Transverse colon (tissue), 4 donors: ENCODE data around the gene UQCC2. TPM values are rescaled to one million over a fixed set of nuclear protein-coding genes. Genes with fewer than 3 reads are reported as not detected.

ENCODE experiments used
- DNase-seq: peaks from one replicate; pipeline ENCODE4 v3.0.0-alpha.2; 2019
- H3K27ac ChIP-seq, 4 donors: fragments of 200-600 bp; sonication (generic); 2 replicates each; pipeline ENCODE4 v1.5.1; 2016 to 2018; ENCODE audit warnings: inconsistent platforms in 4 of 4
- H3K27me3 ChIP-seq: fragments of 200-600 bp; sonication (generic); 2 replicates; pipeline ENCODE4 v1.5.1; 2017; ENCODE audit warnings: inconsistent platforms
- H3K36me3 ChIP-seq, 4 donors: fragments of 200-600 bp; sonication (generic); 2 replicates each; pipeline ENCODE4 v1.5.1; 2017 to 2019; ENCODE audit warnings: inconsistent platforms in 4 of 4
- H3K4me1 ChIP-seq, 4 donors: fragments of 200-600 bp; sonication (generic); 2 replicates each; pipeline ENCODE4 v1.5.1; 2017 to 2020; ENCODE audit warnings: inconsistent platforms in 4 of 4
- H3K4me3 ChIP-seq, 4 donors: fragments of 200-600 bp; sonication (generic); 1 replicate in 1 of 4; 2 replicates in 3 of 4; pipeline versions ENCODE4 v1.5.1 to v1.6.1; 2017 to 2019; ENCODE audit warnings: inconsistent platforms in 4 of 4
- H3K9me3 ChIP-seq, 2 donors: fragments of 200-600 bp; sonication (generic); 2 replicates each; pipeline ENCODE4 v1.5.1; 2017 to 2019; ENCODE audit warnings: inconsistent platforms in 2 of 2
- CTCF ChIP-seq, 5 experiments: fragments of 200-600 bp in 3 of 5; fragments of 450-650 bp in 2 of 5; sonication (generic) in 3 of 5; IDR thresholded peaks; 1 replicate in 2 of 5; 2 replicates in 3 of 5; pipeline ENCODE4 v1.5.1; 2016 to 2017; ENCODE audit warnings: antibody characterized with exemption in 5 of 5, inconsistent platforms in 3 of 5, mild to moderate bottlenecking in 2 of 5, moderate library complexity in 1 of 5
- EP300 ChIP-seq: sonication (generic); formaldehyde crosslinking; IDR thresholded peaks from one replicate; pipeline ENCODE4 v1.6.1; 2017; ENCODE audit warnings: antibody characterized with exemption, low read depth
- POLR2A ChIP-seq: fragments of 450-650 bp; IDR thresholded peaks from one replicate; pipeline ENCODE4 v1.6.1; 2016; ENCODE audit warnings: antibody characterized with exemption, mild to moderate bottlenecking, moderate library complexity
- POLR2AphosphoS5 ChIP-seq, 3 donors: sonication (generic); formaldehyde crosslinking; IDR thresholded peaks; one replicate each; pipeline ENCODE4 v1.6.1; 2016; ENCODE audit warnings: antibody characterized with exemption in 3 of 3
- WGBS, 2 donors: methylation state at CpG; one replicate each; pipeline ENCODE4 v1.1.5; 2018; ENCODE audit warnings: low coverage in 1 of 2; 5-methylcytosine and 5-hydroxymethylcytosine counted together
- in situ Hi-C, 4 donors: fragments of 200-750 bp; cut with MboI; loops; one replicate each; pipeline versions ENCODE4 v1.15.0 to v1.15.1; 2017; ENCODE audit warnings: low sequenced_read_pairs in 3 of 4, low pct_ligation_motif_present in 1 of 4, low pct_unique_long_range_greater_than_20kb in 1 of 4
- intact Hi-C: fragments of 100-400 bp; cut with DNase I; formaldehyde crosslinking; loops from one replicate; pipeline ENCODE4 v1.15.1; 2023; ENCODE audit warnings: low total_unique reads
- total RNA-seq, 4 donors: library from RNA; depleted of rRNA; stranded (reverse); fragments of >200 nt; gene quantifications; one replicate each; pipeline ENCODE4 v1.1.0, GENCODE V29; 2016

UQCC2 gene
- total RNA-seq, 4 donors from 2014 or later, result 2.8 to 17.6 (median 8.8) TPM

GRCh38 chr6:33731035-33731434 lies 19.5 kb upstream of the UQCC2 start:
- TF ChIP-seq CTCF (IDR thresholded peaks at IDR 0.05), result no peak
- TF ChIP-seq POLR2A, result no peak
- TF ChIP-seq POLR2AphosphoS5 (IDR thresholded peaks at IDR 0.05), result no peak
- TF ChIP-seq EP300, result no peak
- no peaks in the 10 kb centered on the region for H3K4me1 ChIP-seq
- WGBS, 2 donors, result 70% methylated on average over 7 of the region's 7 CpGs; no CpG with 5 or more reads in 1 of the 2 donors
- no peaks in the 10 kb centered on the region for H3K27me3 ChIP-seq
- no peak overlapping the region for H3K27ac ChIP-seq
- in situ Hi-C loops (no loop called here), intact Hi-C loops (no loop called here)
- DNase-seq, result no peak
- no peaks in the 10 kb centered on the region for H3K36me3 ChIP-seq
- no peaks in the 10 kb centered on the region for H3K9me3 ChIP-seq
- H3K4me3 ChIP-seq, result no peak overlapping the region

- Histone ChIP-seq H3K27me3 (no peaks in the 10 kb centered on the region), H3K4me3 (no peak overlapping the region), H3K27ac (no peak overlapping the region), H3K36me3 (no peaks in the 10 kb centered on the region), H3K4me1 (no peaks in the 10 kb centered on the region), H3K9me3 (no peaks in the 10 kb centered on the region)
- in situ Hi-C loops (no loop called here), intact Hi-C loops (no loop called here)
- TF ChIP-seq POLR2AphosphoS5 (IDR thresholded peaks at IDR 0.05) (no peak), POLR2A (no peak), EP300 (no peak)
- 75% methylated on average over 10 of the region's 10 CpGs; no CpG with 5 or more reads in 1 of the 2 donors for WGBS, 2 donors
- DNase-seq, result no peak
Observed at GRCh38 chr6:33730611-33731010, 19.1 kb upstream of the UQCC2 start.

GRCh38 chr6:33729059-33729458 lies 17.6 kb upstream of the UQCC2 start:
- H3K4me3 ChIP-seq, result no peak overlapping the region
- intact Hi-C loops, result no loop called here
- DNase-seq, result no peak
- H3K9me3 ChIP-seq, result no peaks in the 10 kb centered on the region
- in situ Hi-C loops, result no loop called here
- H3K27me3 ChIP-seq, result no peaks in the 10 kb centered on the region
- H3K4me1 ChIP-seq, result no peaks in the 10 kb centered on the region
- H3K27ac ChIP-seq, result no peak overlapping the region
- H3K36me3 ChIP-seq, result no peaks in the 10 kb centered on the region
- 94% methylated on average over 6 of the region's 6 CpGs; no CpG with 5 or more reads in 1 of the 2 donors for WGBS, 2 donors
- TF ChIP-seq POLR2AphosphoS5 (IDR thresholded peaks at IDR 0.05) (no peak), POLR2A (no peak), EP300 (no peak), CTCF (IDR thresholded peaks at IDR 0.05) (no peak)

GRCh38 chr6:33728438-33728837 lies 16.9 kb upstream of the UQCC2 start:
- Histone ChIP-seq H3K27me3 (no peaks in the 10 kb centered on the region), H3K36me3 (no peaks in the 10 kb centered on the region), H3K4me3 (no peak overlapping the region), H3K9me3 (no peaks in the 10 kb centered on the region), H3K27ac (no peak overlapping the region), H3K4me1 (no peaks in the 10 kb centered on the region)
- DNase-seq, result no peak
- 94% methylated on average over 11 of the region's 11 CpGs; no CpG with 5 or more reads in 1 of the 2 donors for WGBS, 2 donors
- intact Hi-C loops (no loop called here), in situ Hi-C loops (no loop called here)
- TF ChIP-seq POLR2A (no peak), EP300 (no peak), CTCF (IDR thresholded peaks at IDR 0.05) (no peak), POLR2AphosphoS5 (IDR thresholded peaks at IDR 0.05) (no peak)

- no peak overlapping the region for H3K27ac ChIP-seq
- in situ Hi-C loops, result no loop called here
Observed at GRCh38 chr6:33727932-33728331, 16.4 kb upstream of the UQCC2 start.

More at GRCh38 chr6:33727932-33728331, 16.4 kb upstream of the UQCC2 start:
- Histone ChIP-seq H3K36me3 (no peaks in the 10 kb centered on the region), H3K4me1 (no peaks in the 10 kb centered on the region), H3K27me3 (no peaks in the 10 kb centered on the region), H3K4me3 (no peak overlapping the region), H3K9me3 (no peaks in the 10 kb centered on the region)
- WGBS, 2 donors, result 17 to 78% methylated on average over 1 to 5 of the region's 11 CpGs
- no peak for TF ChIP-seq POLR2A
- no peak for TF ChIP-seq CTCF (IDR thresholded peaks at IDR 0.05)
- no peak for TF ChIP-seq EP300
- TF ChIP-seq POLR2AphosphoS5 (IDR thresholded peaks at IDR 0.05), result no peak
- intact Hi-C loops, result no loop called here
- no peak for DNase-seq
